Activated CD4-positive, CD25-positive, alpha-beta regulatory T cell (primary cell): ENCODE data around the gene POLA1.

ENCODE experiments used
- DNase-seq, 4 experiments: peaks; one replicate each; lab custom pipeline; 2025; lab: John Stamatoyannopoulos, UW

Gene POLA1

GRCh38 chrX:25010784-25011588 is 317.3 kb downstream of the POLA1 start:
- DNase-seq = no peak

DNA sequence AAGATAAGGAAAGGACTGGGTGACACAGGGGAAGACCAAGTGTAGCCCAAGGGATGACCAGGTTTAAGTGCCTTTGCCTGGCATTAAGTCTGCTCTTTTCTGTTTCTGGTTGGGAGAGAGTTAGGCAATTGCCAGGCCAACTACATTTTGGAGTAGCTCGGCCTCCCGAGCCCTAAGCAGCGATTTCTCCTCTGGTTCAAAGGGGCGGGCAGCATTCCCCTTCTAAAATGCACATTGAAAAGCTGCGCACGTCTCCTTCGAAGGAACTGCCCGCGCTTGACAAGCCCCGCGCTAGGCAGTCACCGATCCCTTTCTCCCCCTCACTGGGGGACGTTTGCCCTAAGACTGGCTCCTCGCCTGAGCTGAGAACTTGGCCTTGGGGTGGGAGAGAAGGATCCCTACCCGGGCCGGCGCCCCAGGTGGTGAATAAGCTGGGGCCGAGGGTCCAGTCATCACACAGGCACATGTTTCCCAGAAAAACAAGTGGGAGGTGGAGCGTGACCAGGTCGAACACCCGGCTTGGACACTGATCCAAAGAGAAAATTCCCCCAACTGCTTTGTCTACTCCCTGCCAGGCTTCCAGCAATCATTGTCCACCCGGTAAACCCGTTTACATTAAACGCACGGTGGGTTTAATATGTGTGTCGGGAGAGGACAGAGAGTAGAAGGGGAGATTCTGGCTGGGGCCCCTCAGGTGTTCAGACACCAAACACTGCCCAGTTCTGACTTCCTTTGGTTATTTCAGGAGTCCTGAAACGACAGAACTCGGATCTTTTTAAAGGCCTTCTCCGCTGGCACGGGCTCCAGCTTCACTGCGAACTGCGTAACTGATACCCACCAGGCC is 318.1 kb downstream of the POLA1 start:
- DNase-seq = no peak

DNA sequence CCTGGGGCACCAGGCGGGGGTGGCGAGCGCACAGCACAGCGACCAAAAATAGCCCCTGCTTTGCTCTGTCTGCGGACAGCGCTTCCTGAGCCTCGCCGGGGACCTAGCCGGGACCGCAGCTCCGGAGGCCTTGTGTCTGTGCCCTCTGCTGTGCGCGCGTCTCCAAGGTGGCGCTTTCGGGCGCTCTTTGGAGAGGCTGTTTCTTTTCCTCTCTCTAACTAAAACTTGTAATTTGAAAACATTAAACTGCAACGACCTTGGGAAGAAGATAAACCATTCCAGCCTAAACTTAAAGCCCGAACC is 318.7 kb downstream of the POLA1 start:
- DNase-seq = no peak

GRCh38 chrX:25012793-25013631 is 319.3 kb downstream of the POLA1 start:
- DNase-seq = no peak

DNA sequence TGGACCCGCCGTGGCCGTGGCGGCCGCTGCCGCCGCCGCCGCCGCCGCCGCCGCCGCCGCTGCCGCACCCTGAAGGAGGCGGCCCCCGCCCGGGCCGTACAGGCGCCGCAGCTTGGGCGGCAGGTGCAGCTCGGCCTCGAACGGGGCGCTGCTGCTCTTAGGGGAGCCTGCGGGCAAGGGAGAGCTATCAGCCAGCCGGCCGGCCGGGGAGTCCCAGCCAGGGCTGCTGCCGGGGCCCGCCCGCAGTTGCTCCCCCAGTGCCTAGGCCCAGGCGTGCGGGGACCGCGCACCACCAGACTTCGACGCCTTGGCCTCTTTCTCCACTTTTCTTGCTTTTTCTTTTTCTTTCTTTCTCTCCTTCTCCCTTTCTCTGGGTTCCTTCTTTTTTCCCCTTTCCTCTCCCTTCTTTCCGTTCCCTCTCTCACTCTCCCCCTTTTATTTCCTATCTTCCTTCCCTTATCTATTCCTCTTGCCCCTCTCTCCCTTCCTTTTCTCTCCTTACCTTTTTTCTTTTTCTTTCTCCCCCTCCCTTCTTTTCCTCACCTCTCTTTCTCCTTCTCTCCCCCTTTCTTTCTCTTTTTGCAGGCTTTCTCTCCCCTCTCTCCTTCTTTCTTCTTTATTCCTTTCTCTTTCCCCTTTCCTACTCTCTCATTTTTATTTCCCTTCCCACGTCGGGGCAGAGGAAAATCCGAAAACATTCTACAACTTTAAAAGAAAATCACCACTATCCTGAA is 320.1 kb downstream of the POLA1 start:
- DNase-seq = no peak

DNA sequence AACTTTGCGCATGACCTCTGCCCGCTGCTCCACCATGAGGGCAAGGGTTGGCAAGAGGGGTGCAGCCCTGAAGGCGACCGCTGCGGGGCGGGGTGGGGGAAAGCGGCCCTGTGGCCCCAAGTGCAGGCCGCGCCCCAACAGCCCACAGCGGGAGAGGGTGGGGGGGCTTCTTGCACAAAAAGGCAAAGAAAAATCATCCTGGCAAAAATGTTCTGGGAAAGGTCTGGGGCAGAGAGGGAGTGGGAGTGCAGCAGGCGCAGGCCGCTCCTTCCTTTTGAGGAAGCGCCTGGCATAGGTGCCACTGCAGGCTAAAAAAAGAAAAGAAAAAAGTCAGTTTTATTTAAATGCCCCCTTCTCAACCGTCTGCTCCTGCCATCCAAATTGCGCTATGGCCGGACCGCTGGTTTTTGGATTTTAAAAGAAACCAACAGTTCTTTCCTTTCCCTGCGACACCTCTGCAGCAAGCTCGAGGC is 320.7 kb downstream of the POLA1 start:
- DNase-seq = no peak

DNA sequence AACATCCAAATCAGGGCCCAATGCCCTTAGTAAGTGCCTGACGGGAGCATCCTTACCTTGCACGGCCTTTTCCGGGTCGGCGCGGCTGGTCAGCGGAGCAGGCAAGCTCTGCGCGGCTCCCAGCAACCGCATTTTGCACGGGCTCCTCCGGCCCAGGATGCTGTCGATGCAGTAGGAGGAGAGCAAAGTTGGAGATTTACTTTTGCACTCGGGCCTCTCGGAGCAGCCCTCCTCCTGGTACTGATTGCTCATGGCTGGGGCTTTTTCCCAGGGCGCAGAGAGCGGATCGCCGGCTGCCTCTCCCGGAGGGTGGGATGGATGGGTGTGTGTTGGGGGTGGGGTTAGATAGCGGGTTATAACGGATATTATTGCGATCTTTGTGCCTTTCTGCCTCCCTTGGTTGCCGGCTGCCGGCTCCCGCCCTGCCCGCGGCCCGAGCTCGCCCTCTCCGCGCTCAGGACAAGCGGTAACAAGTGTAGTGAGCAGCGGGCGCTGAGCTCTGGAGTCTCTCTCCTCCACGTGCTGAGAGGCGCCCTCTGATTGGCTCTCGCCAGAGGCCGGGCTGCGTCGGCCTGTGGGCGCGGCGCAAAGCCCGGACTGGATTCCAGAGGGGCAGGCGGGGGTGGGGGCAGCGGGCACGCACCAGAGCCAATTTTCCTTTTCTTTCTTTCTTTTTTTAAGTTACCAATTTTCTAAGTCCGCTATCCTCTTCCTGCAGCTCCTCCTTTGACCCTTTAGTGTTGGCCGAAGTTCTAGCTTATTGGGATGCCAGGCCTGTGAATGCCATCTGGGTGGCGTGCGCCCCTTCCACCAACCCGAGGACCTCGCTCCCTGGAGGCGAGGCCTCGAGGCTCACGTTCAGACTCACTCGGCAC is 322.0 kb downstream of the POLA1 start, which contains the start of gene ARX:
Gene ARX (minus strand): TSS at position 480 of the 875 bp plus-strand sequence. CDS start 228 bp downstream, at position 252.
- no peak for DNase-seq

DNA sequence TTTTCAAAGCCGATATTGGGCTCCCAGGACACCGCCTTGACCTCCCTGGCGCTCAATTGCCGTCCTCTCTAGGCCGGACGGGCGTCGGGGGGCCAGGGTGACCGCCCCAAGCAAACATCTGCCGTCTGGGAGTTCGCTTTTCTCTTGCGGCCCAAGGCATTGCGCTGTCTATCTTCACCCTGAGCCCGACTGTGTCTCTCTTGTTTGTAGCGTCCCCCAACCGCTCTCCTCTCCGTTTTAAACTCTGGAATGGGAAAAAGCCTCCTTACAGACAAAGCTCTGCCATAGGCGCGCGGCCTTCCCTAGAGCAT is 322.6 kb downstream of the POLA1 start:
- DNase-seq = no peak

DNA sequence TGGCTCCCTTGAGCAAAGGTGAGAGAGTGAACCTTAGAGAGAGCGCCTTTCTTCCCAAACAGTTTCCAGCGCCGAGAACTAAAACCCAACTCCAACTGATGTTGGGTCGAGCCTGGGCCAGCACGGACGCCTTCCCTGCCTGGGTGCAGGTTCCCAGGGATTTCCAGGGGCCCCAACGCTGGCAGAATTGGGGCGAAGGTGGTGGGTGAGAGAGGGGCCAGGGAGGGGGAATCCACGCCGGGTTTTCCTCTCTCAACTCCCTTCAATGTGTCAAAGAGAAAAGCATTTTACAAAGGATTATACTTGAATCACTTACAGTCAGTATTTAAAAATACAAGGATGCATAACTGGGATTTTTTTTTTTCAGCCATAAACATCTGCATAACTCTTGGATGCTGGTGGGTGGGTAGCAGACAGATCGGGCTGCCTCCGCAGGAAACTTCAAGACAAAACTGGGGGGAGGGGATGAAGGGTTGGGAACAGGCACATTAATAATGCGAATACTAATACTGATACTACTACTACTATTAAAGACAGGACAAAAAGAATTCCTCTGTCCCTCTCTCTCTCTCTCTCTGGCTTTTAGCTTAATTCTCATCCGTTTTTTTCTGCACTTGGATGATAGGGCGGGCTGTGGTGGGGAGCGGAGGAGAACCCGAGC is 323.4 kb downstream of the POLA1 start:
- no peak for DNase-seq

DNA sequence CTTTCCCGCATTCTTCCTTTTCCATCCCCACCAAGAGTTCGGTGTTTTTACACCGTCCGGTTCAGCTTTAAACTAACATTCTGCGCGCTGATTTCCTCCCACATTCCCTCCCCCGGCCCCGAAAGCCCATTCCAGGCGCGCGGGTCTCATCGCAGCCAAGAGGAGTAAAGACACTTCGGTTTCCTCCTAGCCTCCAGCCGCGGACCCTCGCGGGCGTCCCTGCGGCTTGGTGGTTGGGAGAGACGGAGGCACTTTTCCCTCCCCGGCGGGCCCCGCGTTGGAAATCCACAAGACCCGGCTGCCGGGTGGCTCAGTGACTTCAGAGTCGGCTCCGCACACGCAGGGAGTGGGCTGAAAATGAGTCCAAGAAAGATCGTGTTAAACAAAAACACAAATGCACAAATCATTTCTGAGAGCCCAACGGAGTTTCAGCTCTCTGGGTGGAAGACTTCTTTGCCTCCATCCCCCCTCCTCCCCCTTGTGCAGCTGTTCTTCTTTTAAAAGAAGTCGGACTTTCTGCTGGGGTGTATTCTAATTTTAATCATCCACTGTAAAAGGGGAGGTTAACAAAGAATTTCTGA is 324.0 kb downstream of the POLA1 start:
- no peak for DNase-seq

- no peak for DNase-seq
These were observed 325.0 kb downstream of the POLA1 start for GRCh38 chrX:25018682-25019081.

DNA sequence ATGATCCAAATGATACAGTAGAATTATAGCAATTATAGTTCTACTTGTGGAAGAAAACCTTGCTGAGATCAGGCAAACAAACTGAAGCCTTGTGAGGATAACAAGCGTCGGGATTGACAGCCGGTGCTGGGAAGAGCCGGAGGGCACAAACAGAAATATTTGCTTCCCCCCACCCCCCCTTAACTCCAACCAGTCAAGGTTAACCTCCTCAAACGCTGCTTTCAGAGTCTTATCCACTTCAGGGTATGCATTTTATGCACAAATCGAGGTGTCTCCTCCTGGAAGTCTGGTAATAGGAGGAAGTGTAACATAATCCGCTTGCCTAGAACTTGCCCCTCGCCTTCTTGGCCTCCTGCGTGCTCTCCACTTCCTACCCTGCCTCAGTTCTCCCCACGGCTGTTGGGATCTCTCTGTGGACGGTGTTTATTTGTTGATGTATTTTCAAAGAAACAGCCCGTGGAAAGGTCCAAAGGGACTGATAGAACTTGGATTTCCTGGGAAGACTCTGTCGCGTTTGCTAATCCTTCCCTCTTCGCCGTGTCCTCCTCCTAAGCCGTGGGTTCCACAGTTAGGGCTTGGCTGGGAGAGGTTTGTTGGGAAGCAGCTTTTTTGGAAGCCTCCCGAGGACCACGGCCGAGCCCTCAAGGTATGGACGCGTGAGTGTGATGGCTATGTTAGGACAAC is 326.1 kb downstream of the POLA1 start:
- no peak for DNase-seq

- no peak for DNase-seq
These were observed 326.7 kb downstream of the POLA1 start for GRCh38 chrX:25020391-25020904.

DNA sequence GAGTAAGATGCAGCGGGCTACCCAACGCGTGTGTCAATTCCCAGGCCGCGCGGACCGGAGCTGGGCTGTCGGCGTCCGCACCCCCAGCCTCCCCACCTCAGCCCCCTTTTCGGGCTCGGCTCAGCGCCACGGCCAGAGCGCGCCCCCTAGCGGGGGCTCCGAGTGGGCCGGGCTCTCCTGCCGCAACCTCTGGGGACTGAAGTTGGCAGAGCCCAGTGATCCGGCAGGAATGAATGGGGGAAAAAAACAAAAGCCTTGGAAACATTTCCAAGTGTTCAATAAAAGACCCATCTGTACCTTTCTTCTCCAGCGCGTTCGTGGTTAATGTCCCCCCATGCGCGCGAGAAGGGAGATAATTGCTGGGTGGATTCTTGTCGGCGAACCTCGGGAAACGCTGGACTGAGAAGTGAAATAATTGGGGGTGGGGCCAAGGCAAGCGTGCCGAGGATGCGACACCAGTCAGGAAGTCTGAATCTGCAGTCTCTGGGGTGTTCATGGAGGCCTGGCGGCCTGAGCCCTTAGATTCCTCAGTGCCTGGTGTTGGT is 327.3 kb downstream of the POLA1 start:
- peak in 1 of 4 experiments; percentile 1 for DNase-seq

DNA sequence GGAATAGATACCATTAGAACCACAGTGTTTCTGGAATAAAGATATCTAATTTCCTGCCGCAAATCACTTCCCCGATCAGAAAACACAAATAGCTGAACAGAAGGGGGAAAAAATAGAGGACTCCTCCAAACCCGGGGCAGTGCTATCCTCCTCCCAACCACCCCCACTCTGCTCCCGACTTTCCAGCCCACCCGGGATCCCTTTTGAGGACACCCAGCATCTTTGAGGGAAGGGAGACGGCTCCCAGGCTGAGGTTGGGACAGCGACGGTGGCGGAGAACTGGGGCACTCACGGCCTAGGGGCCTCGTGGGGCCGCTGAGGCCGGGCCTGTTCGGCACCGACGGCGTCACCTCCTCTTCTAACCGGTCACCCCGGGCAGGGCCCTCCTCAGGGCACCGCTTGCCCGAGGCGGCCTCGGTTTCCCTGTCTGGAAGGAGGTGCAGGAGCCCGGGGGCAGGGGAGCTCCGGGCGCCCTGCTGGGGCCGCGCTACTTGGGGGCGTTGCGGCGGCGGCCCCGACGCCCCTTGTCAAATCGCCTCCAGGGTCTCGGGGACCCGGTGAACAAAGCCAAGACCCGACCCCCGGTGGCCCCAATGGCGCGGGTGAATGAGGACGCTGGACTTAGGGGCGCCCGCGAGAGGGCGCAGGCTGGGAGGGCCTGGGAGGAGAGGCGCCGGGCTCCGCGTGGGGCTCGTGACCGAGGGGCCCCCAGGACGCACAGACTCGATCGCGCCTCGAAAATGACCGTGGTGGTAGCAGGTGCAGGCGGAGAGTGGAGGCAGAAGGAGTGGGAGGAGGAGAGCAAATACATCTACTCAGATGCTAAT is 329.0 kb downstream of the POLA1 start:
- DNase-seq = no peak

GRCh38 chrX:25023908-25024307 is 330.2 kb downstream of the POLA1 start:
- DNase-seq = no peak

DNA sequence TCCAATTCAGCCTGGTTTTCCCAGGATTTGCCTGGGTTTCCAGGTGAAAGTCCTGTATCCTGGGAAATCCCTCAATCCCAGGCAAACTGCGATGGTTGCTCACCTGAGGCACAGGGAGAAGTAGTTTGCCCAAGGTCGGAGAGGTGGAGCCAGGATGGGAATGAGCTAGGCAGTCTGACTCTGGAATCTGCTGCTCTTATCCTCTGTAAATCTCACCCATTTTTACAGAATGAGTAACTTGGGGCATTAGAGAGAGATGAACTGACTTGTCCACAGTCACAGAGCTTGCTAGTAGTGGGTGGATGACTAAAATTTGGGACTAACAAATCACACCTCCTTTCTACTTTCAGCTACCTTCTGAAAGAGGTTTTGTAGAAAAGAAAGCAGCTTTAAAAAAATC is 331.9 kb downstream of the POLA1 start:
- DNase-seq = no peak

- DNase-seq = no peak
These were observed 332.9 kb downstream of the POLA1 start for GRCh38 chrX:25026576-25026975.
